Liver (tissue), 3 donors: ENCODE results near the gene TGFB1I1.

Experiments
- ATF3 ChIP-seq: IDR thresholded peaks from 2 replicates; pipeline ENCODE4 v1.6.1; 2016; ENCODE audit warnings: antibody characterized with exemption
- CTCF ChIP-seq: fragments of 150-350 bp; IDR thresholded peaks from 2 replicates; pipeline ENCODE4 v1.5.1; 2017; ENCODE audit warnings: improper control_type of control experiment, low read depth, low read length; ENCODE audit not compliant: missing input control
- FOXA1 ChIP-seq: IDR thresholded peaks from 2 replicates; pipeline ENCODE4 v1.6.1; 2016; ENCODE audit warnings: antibody characterized with exemption
- GABPA ChIP-seq, 2 donors: IDR thresholded peaks in 1 of 2; conservative IDR thresholded peaks in 1 of 2; 2 replicates each; pipeline ENCODE4 v1.6.1; 2016; ENCODE audit warnings: antibody characterized with exemption in 2 of 2, mild to moderate bottlenecking in 1 of 2, moderate library complexity in 1 of 2
- HNF4A ChIP-seq, 2 donors: conservative IDR thresholded peaks; 2 replicates each; pipeline ENCODE4 v1.6.1; 2016; ENCODE audit warnings: antibody characterized with exemption in 2 of 2, mild to moderate bottlenecking in 2 of 2
- JUND ChIP-seq, 2 donors: IDR thresholded peaks; 2 replicates each; pipeline ENCODE4 v1.6.1; 2016; ENCODE audit warnings: antibody characterized with exemption in 2 of 2
- MAX ChIP-seq: IDR thresholded peaks from 2 replicates; pipeline ENCODE4 v1.6.1; 2016; ENCODE audit warnings: antibody characterized with exemption
- RAD21 ChIP-seq, 2 donors: IDR thresholded peaks; 2 replicates each; pipeline ENCODE4 v1.6.1; 2016; ENCODE audit warnings: antibody characterized with exemption in 2 of 2, mild to moderate bottlenecking in 2 of 2
- REST ChIP-seq: IDR thresholded peaks from 2 replicates; pipeline ENCODE4 v1.6.1; 2016; ENCODE audit warnings: antibody characterized with exemption, mild to moderate bottlenecking
- RXRA ChIP-seq, 2 donors: IDR thresholded peaks; 2 replicates each; pipeline ENCODE4 v1.6.1; 2017 to 2018; ENCODE audit warnings: antibody characterized with exemption in 2 of 2, mild to moderate bottlenecking in 1 of 2
- TAF1 ChIP-seq: conservative IDR thresholded peaks from 2 replicates; pipeline ENCODE4 v1.6.1; 2016; ENCODE audit warnings: antibody characterized with exemption, mild to moderate bottlenecking
- donor health status: healthy.
- donor health status: healthy.

- TF ChIP-seq CTCF (no peak), RAD21 (IDR thresholded peaks at IDR 0.05) (no peak), MAX (no peak), FOXA1 (no peak), GABPA (IDR thresholded peaks at IDR 0.05 in 1 of 2, conservative IDR thresholded peaks at IDR 0.05 in 1 of 2) (no peak), JUND (IDR thresholded peaks at IDR 0.05) (no peak), REST (no peak), TAF1 (no peak), ATF3 (no peak), HNF4A (conservative IDR thresholded peaks at IDR 0.05) (no peak), RXRA (IDR thresholded peaks at IDR 0.05) (no peak)
Observed at GRCh38 chr16:31429796-31430195, 42.2 kb upstream of the TGFB1I1 start.
